Endodermal cell (in vitro differentiated cells): ENCODE data around the gene CRB2. TPM values are rescaled to one million over a fixed set of nuclear protein-coding genes. Genes with fewer than 3 reads are reported as not detected.
A peak's percentile ranks its signal among the peaks of the same experiment; 100 is the strongest.

Experiments
- DNase-seq: peaks from one replicate; pipeline ENCODE4 v3.0.0-alpha.2; 2017
- H3K27ac ChIP-seq: 2 replicates; pipeline ENCODE4 v1.5.1; 2013; ENCODE audit warnings: mild to moderate bottlenecking, low read depth, low read length, moderate library complexity
- H3K27me3 ChIP-seq: 2 replicates; pipeline ENCODE4 v1.6.1; 2013; ENCODE audit warnings: mild to moderate bottlenecking, low read length, moderate library complexity; ENCODE audit not compliant: insufficient read depth, control insufficient read depth, poor library complexity, severe bottlenecking
- H3K36me3 ChIP-seq: 2 replicates; pipeline ENCODE4 v1.7.0; 2013; ENCODE audit warnings: mild to moderate bottlenecking, low read length, moderate library complexity; ENCODE audit not compliant: control insufficient read depth, insufficient read depth
- H3K4me1 ChIP-seq: one replicate; pipeline ENCODE4 v1.7.0; 2013; ENCODE audit warnings: low read length; ENCODE audit not compliant: control insufficient read depth, insufficient read depth
- H3K4me3 ChIP-seq: 2 replicates; pipeline ENCODE4 v1.5.1; 2013; ENCODE audit warnings: mild to moderate bottlenecking, low read length, moderate library complexity
- H3K9ac ChIP-seq: 2 replicates; pipeline ENCODE4 v1.6.1; 2013; ENCODE audit warnings: mild to moderate bottlenecking, low read length, moderate library complexity; ENCODE audit not compliant: poor library complexity, severe bottlenecking; ENCODE audit errors: extremely low read depth
- H3K9me3 ChIP-seq: 2 replicates; pipeline ENCODE4 v1.6.1; 2013; ENCODE audit warnings: mild to moderate bottlenecking, low read length, moderate library complexity; ENCODE audit not compliant: control insufficient read depth
- H3K27ac Mint-ChIP-seq: 2 replicates; pipeline ENCODE4 v1.8.0; 2020; ENCODE audit warnings: mixed read lengths
- H3K27me3 Mint-ChIP-seq: 2 replicates; pipeline ENCODE4 v1.8.0; 2021; ENCODE audit warnings: mild to moderate bottlenecking, mixed read lengths; ENCODE audit not compliant: insufficient read depth
- H3K36me3 Mint-ChIP-seq: 2 replicates; pipeline ENCODE4 v1.8.0; 2020; ENCODE audit warnings: low read depth, mixed read lengths
- H3K4me1 Mint-ChIP-seq: 2 replicates; pipeline ENCODE4 v1.8.0; 2020; ENCODE audit warnings: mixed read lengths
- H3K4me3 Mint-ChIP-seq: 2 replicates; pipeline ENCODE4 v1.8.0; 2020; ENCODE audit warnings: mild to moderate bottlenecking, moderate library complexity, mixed read lengths
- H3K9me3 Mint-ChIP-seq: 2 replicates; pipeline ENCODE4 v1.8.0; 2020; ENCODE audit warnings: mild to moderate bottlenecking, mixed read lengths
- WGBS, 2 experiments: methylation state at CpG; one replicate each; pipeline versions ENCODE4 v1.1.5 to v1.1.7; 2013; ENCODE audit warnings: missing lambda C conversion rate in 2 of 2, mixed read lengths in 1 of 2; ENCODE audit not compliant: insufficient coverage in 1 of 2, insufficient read length in 1 of 2; 5-methylcytosine and 5-hydroxymethylcytosine counted together
- total RNA-seq, 2 donors: library from RNA; stranded (reverse); fragmentation: NEBNext Ultra II Directional in 1 of 2; extraction: Animal tissue kit (Norgen Biotek cat#: 25700) in 1 of 2; gene quantifications; 2 replicates in 1 of 2; 3 replicates in 1 of 2; pipeline ENCODE4 v1.2.1, GENCODE V29; 2021
- TF ChIP-seq, protein P1 (sequence below): fragments of 200-600 bp; sonication (generic); conservative IDR thresholded peaks from 2 replicates; pipeline ENCODE4 v1.5.0; 2021; ENCODE audit warnings: antibody characterized with exemption, mild to moderate bottlenecking

CRB2 gene
- total RNA-seq, 2 donors from 2014 or later: 0.75 to 2.0 TPM

DNA sequence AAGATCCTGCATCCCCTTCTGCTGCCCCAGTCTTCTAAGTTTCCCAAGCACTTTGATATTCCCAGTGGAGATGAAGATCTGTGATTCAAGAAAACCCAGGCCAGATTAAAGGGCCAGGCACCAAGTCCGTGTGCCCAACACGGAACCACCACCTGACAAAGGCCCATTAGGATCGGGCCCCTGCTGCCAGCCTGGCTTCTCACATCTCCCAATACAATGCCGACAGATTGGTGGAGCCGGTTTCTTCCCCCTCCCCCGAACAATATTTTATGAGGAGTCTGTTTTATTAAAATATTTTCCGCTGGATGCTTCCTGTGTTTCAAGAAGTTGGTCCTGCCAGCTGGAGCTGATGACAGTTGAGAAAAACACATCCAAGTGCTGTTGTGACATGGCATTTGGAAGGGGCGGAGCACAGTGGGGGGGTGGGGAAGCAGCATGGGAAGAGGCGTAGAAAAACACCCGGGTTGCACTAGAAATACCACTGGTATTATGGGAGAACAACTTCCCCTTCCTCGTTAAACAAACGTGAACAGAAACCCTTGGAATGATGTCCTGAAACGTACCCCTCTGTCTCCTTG is 45.0 kb downstream of the CRB2 start:
- Mint-ChIP-seq H3K4me3 (no peak overlapping the region), H3K27ac (no peak overlapping the region), H3K9me3 (no peaks in the 10 kb centered on the region), H3K27me3 (no peaks in the 10 kb centered on the region), H3K4me1 (peaks cover 5% of the 10 kb centered on the region), H3K36me3 (peaks cover 4% of the 10 kb centered on the region)
- DNase-seq: no peak
- WGBS, 2 experiments: 88 to 93% methylated on average over 8 to 13 of the region's 13 CpGs
- Histone ChIP-seq H3K27ac (no peak overlapping the region), H3K27me3 (no peaks in the 10 kb centered on the region), H3K36me3 (no peaks in the 10 kb centered on the region), H3K4me1 (no peaks in the 10 kb centered on the region), H3K9me3 (no peaks in the 10 kb centered on the region), H3K4me3 (no peak overlapping the region), H3K9ac (no peak overlapping the region)
- TF ChIP-seq, protein P1, sequence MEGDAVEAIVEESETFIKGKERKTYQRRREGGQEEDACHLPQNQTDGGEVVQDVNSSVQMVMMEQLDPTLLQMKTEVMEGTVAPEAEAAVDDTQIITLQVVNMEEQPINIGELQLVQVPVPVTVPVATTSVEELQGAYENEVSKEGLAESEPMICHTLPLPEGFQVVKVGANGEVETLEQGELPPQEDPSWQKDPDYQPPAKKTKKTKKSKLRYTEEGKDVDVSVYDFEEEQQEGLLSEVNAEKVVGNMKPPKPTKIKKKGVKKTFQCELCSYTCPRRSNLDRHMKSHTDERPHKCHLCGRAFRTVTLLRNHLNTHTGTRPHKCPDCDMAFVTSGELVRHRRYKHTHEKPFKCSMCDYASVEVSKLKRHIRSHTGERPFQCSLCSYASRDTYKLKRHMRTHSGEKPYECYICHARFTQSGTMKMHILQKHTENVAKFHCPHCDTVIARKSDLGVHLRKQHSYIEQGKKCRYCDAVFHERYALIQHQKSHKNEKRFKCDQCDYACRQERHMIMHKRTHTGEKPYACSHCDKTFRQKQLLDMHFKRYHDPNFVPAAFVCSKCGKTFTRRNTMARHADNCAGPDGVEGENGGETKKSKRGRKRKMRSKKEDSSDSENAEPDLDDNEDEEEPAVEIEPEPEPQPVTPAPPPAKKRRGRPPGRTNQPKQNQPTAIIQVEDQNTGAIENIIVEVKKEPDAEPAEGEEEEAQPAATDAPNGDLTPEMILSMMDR: no peak

DNA sequence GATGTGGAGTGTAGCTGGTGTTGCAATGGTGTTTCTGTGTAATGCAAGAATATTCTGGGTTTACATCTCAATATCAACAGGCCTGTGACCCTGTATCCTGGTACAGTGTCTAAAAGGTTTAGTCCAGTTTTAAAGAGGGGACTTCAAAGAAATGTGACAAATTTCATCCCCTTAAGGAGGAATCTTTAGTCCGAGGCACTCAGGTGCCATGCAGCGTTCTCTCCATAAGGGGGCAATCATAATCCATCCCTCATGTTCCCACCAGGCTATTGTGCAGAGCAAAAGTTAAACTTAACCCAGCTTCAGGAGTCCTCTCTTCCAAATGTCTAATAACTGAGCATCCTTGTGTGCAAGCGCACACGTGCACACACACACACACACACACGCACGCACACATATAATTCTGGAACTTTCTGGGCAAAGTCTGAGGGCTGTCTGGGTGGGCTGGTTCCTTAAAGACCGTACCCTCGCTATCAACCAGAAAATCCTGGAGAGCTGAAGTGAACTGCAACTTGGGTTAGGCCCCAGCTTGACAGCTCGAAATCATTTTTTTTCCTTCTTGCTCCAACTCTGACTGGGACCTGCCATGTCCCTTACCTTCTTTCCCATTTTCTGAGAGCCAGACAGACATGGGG is 46.0 kb downstream of the CRB2 start:
- TF ChIP-seq, protein P1: peak; percentile 90
- Mint-ChIP-seq H3K27ac (no peak overlapping the region), H3K4me1 (peaks cover 13% of the 10 kb centered on the region), H3K4me3 (no peak overlapping the region), H3K9me3 (no peaks in the 10 kb centered on the region), H3K27me3 (no peaks in the 10 kb centered on the region), H3K36me3 (peaks cover 4% of the 10 kb centered on the region)
- H3K4me3 ChIP-seq: no peak overlapping the region
- H3K9ac ChIP-seq: no peak overlapping the region
- H3K9me3 ChIP-seq: no peaks in the 10 kb centered on the region
- H3K27ac ChIP-seq: no peak overlapping the region
- 49 to 57% methylated on average over 9 of the region's 9 CpGs for WGBS, 2 experiments
- peak; percentile 85 for DNase-seq
- H3K36me3 ChIP-seq: no peaks in the 10 kb centered on the region
- no peaks in the 10 kb centered on the region for H3K27me3 ChIP-seq
- H3K4me1 ChIP-seq: peaks cover 5% of the 10 kb centered on the region

DNA sequence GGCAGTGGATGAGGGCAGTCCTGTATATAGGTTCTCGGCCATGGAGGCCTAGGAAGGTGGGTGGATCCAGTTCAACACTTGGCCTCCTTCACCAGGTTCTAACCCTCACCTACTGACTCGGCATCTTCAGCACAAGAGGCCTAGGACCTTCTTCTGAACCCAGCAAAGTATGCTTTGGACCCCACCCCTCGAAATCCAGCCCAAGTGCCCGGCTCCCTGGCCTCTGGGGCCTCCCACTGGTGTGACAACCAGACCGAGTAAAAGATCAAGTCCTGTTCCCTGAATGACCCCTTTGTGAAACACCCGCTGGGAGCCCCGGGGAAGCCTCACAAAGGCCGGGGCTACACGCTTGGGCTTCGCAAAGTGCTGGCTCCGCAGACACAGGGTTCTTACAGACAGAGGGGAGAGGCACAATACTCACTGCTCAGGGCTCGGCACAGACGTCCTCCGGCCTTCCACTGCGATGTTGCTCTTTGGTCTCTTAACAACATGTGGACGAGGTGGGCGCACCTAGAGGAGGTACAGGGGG is 47.0 kb downstream of the CRB2 start:
- Histone ChIP-seq H3K9ac (no peak overlapping the region), H3K27me3 (no peaks in the 10 kb centered on the region), H3K36me3 (no peaks in the 10 kb centered on the region), H3K27ac (no peak overlapping the region), H3K4me3 (no peak overlapping the region), H3K4me1 (peaks cover 11% of the 10 kb centered on the region), H3K9me3 (no peaks in the 10 kb centered on the region)
- H3K27me3 Mint-ChIP-seq: no peaks in the 10 kb centered on the region
- peaks cover 4% of the 10 kb centered on the region for H3K36me3 Mint-ChIP-seq
- peaks cover 19% of the 10 kb centered on the region for H3K4me1 Mint-ChIP-seq
- TF ChIP-seq, protein P1: no peak
- DNase-seq: no peak
- 76 to 77% methylated on average over 10 to 17 of the region's 17 CpGs for WGBS, 2 experiments
- H3K4me3 Mint-ChIP-seq: no peak overlapping the region
- H3K27ac Mint-ChIP-seq: peak overlapping the region; percentile 35
- no peaks in the 10 kb centered on the region for H3K9me3 Mint-ChIP-seq
